Liver (tissue), 3 donors: ENCODE results near the gene ZMYND11.

ENCODE experiments used
- CTCF ChIP-seq: fragments of 150-350 bp; IDR thresholded peaks from 2 replicates; pipeline ENCODE4 v1.5.1; 2017; ENCODE audit warnings: improper control_type of control experiment, low read depth, low read length; ENCODE audit not compliant: missing input control
- GABPA ChIP-seq, 2 donors: IDR thresholded peaks in 1 of 2; conservative IDR thresholded peaks in 1 of 2; 2 replicates each; pipeline ENCODE4 v1.6.1; 2016; ENCODE audit warnings: antibody characterized with exemption in 2 of 2, mild to moderate bottlenecking in 1 of 2, moderate library complexity in 1 of 2
- HNF4A ChIP-seq, 2 donors: conservative IDR thresholded peaks; 2 replicates each; pipeline ENCODE4 v1.6.1; 2016; ENCODE audit warnings: antibody characterized with exemption in 2 of 2, mild to moderate bottlenecking in 2 of 2
- JUND ChIP-seq, 2 donors: IDR thresholded peaks; 2 replicates each; pipeline ENCODE4 v1.6.1; 2016; ENCODE audit warnings: antibody characterized with exemption in 2 of 2
- RAD21 ChIP-seq, 2 donors: IDR thresholded peaks; 2 replicates each; pipeline ENCODE4 v1.6.1; 2016; ENCODE audit warnings: antibody characterized with exemption in 2 of 2, mild to moderate bottlenecking in 2 of 2
- RXRA ChIP-seq, 2 donors: IDR thresholded peaks; 2 replicates each; pipeline ENCODE4 v1.6.1; 2017 to 2018; ENCODE audit warnings: antibody characterized with exemption in 2 of 2, mild to moderate bottlenecking in 1 of 2
- TAF1 ChIP-seq: conservative IDR thresholded peaks from 2 replicates; pipeline ENCODE4 v1.6.1; 2016; ENCODE audit warnings: antibody characterized with exemption, mild to moderate bottlenecking
- YY1 ChIP-seq: IDR thresholded peaks from 2 replicates; pipeline ENCODE4 v1.6.1; 2016; ENCODE audit warnings: antibody characterized with exemption, mild to moderate bottlenecking
- ZBTB33 ChIP-seq: IDR thresholded peaks from 2 replicates; pipeline ENCODE4 v1.6.1; 2016; ENCODE audit warnings: antibody characterized with exemption
- TF ChIP-seq, protein P1 (sequence below): IDR thresholded peaks from 2 replicates; pipeline ENCODE4 v1.6.1; 2016; ENCODE audit warnings: antibody characterized with exemption, mild to moderate bottlenecking
- TF ChIP-seq, protein P2 (sequence below): IDR thresholded peaks from 2 replicates; pipeline ENCODE4 v1.6.1; 2016; ENCODE audit warnings: antibody characterized with exemption
- donor health status: healthy.
- donor health status: healthy.

DNA sequence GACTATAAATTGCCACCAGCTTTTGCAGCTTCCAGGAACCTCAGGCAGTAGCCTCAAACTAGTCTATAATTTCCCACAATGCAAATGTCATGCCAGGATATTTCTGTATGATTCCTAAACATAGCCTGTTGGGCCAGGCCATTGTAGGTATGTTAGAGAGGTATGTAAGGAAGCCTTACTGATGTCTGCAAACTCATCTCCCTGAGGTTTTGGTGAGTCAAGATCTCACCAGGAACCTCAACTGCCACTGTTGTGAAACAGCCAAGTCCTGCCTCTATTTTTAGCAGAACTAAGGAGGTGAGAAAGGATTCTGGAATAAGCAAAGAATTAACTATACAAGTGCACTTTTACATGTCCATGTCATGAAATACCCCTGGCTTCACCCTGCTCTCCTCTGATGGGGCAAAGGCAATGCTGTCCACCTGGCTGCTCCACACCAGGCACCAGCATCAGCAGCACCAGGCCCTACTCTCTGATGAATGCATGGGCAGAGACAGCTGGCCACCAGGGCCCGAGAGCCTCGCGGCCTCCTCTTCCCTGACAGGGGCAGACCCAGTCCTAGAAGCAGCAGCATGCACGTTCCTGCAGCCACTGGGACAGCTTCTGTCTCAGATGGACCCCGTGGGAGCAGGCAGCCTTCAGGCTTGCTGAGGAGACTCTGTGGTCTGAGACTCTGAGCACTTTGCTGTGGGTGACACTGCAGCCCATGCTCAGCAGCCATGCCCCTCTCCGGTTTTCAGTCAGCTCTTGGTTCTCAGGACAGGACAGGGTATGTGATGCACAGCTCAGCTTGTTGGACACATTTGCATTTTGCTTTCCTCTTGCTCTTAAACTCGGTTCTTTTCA, 147.3 kb downstream of the ZMYND11 start:
- TF ChIP-seq CTCF (no peak), HNF4A (conservative IDR thresholded peaks at IDR 0.05) (no peak), GABPA (IDR thresholded peaks at IDR 0.05 in 1 of 2, conservative IDR thresholded peaks at IDR 0.05 in 1 of 2) (no peak), TAF1 (no peak), RAD21 (IDR thresholded peaks at IDR 0.05) (no peak), YY1 (no peak), ZBTB33 (no peak), JUND (IDR thresholded peaks at IDR 0.05) (no peak), RXRA (IDR thresholded peaks at IDR 0.05) (no peak)
- TF ChIP-seq, protein P1, sequence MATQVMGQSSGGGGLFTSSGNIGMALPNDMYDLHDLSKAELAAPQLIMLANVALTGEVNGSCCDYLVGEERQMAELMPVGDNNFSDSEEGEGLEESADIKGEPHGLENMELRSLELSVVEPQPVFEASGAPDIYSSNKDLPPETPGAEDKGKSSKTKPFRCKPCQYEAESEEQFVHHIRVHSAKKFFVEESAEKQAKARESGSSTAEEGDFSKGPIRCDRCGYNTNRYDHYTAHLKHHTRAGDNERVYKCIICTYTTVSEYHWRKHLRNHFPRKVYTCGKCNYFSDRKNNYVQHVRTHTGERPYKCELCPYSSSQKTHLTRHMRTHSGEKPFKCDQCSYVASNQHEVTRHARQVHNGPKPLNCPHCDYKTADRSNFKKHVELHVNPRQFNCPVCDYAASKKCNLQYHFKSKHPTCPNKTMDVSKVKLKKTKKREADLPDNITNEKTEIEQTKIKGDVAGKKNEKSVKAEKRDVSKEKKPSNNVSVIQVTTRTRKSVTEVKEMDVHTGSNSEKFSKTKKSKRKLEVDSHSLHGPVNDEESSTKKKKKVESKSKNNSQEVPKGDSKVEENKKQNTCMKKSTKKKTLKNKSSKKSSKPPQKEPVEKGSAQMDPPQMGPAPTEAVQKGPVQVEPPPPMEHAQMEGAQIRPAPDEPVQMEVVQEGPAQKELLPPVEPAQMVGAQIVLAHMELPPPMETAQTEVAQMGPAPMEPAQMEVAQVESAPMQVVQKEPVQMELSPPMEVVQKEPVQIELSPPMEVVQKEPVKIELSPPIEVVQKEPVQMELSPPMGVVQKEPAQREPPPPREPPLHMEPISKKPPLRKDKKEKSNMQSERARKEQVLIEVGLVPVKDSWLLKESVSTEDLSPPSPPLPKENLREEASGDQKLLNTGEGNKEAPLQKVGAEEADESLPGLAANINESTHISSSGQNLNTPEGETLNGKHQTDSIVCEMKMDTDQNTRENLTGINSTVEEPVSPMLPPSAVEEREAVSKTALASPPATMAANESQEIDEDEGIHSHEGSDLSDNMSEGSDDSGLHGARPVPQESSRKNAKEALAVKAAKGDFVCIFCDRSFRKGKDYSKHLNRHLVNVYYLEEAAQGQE = no peak
- TF ChIP-seq, protein P2, sequence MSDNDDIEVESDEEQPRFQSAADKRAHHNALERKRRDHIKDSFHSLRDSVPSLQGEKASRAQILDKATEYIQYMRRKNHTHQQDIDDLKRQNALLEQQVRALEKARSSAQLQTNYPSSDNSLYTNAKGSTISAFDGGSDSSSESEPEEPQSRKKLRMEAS = no peak
